HG03457 (cell line): ENCODE results near the gene CCDC40.
"Not testable (repeated sequence)": the region's sequence is repeated elsewhere in the genome, so short reads cannot be mapped to it uniquely, and the experiment has no call there.

Experiments used
- ATAC-seq: cut with Tn5 transposase; IDR thresholded peaks from one replicate; pipeline ENCODE4 v1.9.1; 2021; ENCODE audit warnings: moderate number of reproducible peaks; ENCODE audit not compliant: unreplicated experiment

CCDC40 gene

GRCh38 chr17:80071116-80071841, 34.8 kb downstream of the CCDC40 start:
- ATAC-seq: no peak

GRCh38 chr17:80072410-80072809, 36.0 kb downstream of the CCDC40 start:
- ATAC-seq: no peak

DNA sequence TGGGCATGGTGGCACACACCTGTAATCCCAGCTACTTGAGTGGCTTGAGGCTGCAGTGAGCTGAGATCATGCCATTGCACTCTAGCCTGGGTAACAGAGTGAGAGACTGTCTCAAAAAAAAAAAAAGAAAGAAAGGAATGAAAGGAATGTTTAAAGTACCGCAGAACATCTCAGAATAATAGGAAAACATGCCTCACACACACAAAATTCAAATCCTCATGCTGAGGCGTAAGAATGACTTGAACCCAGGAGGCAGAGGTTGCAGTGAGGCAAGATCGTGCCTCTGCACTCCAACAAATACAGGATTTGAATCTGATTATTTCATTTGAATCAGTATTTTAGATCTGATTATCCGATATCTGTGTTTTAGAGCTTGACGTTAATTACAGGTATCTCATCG, 43.6 kb downstream of the CCDC40 start:
- ATAC-seq: no peak

GRCh38 chr17:80081596-80081995, 45.2 kb downstream of the CCDC40 start:
- no peak for ATAC-seq

DNA sequence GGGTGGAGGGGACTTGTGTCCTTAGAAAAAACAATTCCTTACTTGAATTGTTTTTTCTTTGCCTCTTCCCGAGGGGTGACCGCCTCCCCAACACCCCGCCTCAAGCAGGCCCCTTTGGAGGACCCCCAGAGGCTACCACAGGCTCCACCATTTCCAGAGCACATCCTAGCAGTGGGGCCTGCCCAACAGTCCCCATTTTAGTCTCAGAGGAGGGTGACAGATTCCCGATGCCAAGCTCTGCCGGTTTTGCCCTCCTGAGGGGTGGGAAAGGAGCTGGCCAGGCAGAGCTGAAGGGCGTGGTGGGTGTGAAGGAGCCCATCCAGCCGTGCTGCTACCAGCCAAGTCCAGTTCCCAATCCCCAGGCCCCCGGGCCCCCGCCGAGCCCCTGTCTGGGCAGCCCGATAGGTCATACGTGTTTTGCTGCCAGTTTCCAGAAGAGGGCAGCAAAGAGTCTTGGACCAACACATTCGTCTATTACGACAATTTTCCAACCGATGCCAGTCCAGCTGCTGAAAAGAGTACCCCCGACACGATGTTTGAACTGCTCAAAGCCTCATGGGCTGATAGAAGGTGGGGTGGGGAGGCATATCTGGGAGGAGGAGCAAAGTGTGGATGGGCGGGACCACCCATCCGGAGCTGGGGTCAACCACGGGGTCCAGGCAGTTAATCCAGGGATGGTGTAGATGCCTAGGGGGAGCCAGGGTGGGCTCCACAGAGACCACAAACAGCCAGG, 46.1 kb downstream of the CCDC40 start:
- no peak for ATAC-seq

- ATAC-seq: no peak
These were observed 46.8 kb downstream of the CCDC40 start for GRCh38 chr17:80083136-80083661.

DNA sequence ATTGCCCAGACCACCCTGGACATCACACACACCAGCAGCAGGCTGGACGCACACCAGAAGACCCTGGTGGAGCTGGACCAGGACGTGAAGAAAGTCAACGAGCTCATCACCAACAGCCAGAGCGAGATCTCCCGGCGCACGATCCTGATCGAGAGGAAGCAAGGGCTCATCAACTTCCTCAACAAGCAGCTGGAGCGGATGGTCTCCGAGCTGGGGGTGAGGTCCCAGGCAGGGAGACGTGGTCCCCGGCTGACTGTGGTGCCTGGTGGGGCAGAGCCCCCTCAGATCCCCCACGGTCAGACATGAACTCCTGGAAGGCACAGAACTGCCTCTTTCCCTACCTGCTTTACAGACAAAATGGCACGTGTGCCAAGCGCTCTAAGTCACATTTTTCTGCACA, 48.3 kb downstream of the CCDC40 start:
- no peak for ATAC-seq

- ATAC-seq: no peak
These were observed 49.6 kb downstream of the CCDC40 start for GRCh38 chr17:80086081-80086480.

DNA sequence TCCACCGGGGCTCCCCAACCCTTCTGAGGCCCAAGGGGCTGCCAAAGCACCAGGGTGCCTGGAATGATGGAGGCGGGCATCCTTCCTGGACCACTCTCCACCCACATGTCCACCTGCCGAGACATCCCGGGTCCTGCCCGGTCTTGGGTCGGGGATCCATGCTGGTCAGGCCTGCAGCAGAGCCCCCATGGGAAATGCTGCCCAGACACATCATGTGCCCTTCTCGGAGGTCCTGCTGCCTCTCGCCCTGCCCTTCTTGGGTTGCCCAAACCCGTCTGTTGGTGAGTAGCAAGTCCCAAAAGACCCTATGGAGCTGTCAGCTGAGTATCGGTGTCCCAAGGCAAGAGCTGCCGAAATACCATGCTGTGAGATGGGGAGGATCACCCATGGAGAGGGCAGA, 50.2 kb downstream of the CCDC40 start:
- no peak for ATAC-seq

- ATAC-seq: no peak
These were observed 51.2 kb downstream of the CCDC40 start for GRCh38 chr17:80087346-80088265.

DNA sequence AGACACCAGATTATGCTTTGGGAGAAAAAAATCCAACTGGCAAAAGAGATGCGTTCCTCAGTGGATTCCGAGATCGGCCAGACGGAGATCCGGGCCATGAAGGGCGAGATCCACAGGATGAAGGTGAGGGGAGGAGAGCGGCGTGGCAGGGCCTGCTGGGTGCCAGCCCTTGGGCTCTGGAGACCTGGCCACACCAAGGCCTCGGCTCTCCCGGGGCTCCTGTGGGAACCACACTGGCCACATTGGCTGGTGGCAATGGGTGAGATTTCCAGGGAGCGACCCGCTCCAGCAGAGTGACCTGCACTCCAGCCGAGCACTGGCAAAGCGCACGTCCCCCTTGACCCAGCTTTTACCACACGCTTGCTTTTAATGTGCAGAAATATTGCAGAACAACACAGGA, 53.3 kb downstream of the CCDC40 start:
- ATAC-seq: no peak

GRCh38 chr17:80090164-80090563, 53.7 kb downstream of the CCDC40 start:
- ATAC-seq: not testable (repeated sequence)

DNA sequence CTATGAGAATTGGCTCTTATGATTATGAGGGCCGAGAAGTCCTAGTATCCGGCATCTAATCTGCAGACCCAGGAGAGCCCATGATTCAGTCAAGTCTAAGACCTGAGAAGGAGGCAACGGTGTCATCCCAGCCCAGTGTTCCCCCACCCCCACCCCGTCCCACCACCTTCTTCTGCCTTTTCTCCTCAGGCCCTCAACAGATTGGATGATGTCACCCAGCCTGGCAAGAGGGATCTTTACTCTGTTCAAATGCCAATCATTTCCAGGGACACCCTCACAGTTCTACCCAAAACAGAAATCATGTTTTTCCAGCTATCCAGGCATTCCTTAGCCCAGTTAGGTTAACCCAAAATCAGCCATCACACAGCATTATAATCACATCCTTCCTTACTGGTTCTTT, 54.9 kb downstream of the CCDC40 start:
- ATAC-seq: no peak

GRCh38 chr17:80092959-80093358, 56.5 kb downstream of the CCDC40 start:
- no peak for ATAC-seq

- ATAC-seq: no peak
These were observed 58.8 kb downstream of the CCDC40 start for GRCh38 chr17:80095038-80095843.

DNA sequence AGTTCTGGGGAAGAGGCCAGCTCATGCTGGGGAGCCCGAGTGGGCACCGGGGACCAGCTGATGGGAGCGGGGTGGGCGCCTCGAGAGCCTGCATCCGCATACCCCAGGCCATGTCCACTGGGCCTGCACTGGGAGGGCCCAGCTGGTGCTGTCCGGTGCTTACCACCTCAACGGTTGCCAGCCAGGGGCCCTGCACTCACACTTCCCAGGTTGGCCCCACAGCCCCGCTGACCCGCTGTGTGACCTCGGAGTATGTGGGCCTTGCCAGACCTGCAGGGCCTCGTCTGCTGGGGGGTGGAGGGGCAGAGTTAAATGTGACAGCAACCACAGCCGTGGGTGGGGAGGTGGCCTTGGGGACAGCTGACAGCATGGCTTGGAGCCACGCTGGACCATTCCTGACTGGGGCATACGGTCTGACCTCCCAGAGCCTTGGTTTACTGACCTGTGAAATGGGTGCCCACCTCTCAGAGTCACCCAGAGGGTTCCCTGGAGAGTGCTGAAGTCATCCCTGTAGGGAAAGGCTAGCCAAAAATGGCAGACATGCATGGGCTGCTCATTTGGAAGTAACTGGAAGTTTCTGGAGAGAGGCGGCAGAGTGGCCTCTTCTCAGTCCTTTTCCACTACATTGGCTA, 59.5 kb downstream of the CCDC40 start:
- ATAC-seq: no peak

DNA sequence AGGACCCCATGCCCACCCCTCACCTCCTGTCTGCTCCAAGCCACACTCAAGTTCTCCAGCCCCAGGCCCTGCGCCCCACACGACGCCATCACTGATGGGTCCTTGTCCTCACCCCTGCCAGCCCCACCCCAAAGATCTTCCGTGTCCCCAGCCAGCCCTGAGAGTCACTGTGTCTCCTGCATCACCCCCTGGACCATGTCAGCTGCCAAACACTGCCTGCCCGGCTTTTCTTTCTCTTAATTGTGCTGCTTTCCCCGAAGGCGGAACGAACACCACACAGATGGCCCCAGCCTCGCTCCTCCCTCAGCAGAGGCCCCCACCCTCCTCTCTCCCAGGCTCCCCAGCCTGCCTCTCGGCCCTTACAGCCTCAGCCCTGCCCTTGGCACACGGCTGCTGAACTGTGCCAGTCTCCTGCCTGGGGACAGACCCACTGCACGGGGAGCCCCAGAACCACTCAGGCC, 60.1 kb downstream of the CCDC40 start:
- no peak for ATAC-seq

GRCh38 chr17:80097127-80097621, 60.7 kb downstream of the CCDC40 start:
- ATAC-seq: no peak

GRCh38 chr17:80097844-80098691, 61.6 kb downstream of the CCDC40 start:
- ATAC-seq: no peak
